Testis (tissue), 3 donors: Measurements from ENCODE around the gene HOXC12. TPM values are rescaled to one million over a fixed set of nuclear protein-coding genes. Genes with fewer than 3 reads are reported as not detected.

Source experiments
- DNase-seq: peaks from one replicate; pipeline ENCODE4 v3.0.0-alpha.2; 2019
- H3K27ac ChIP-seq, 2 donors: fragments of 200-600 bp; sonication (generic); one replicate each; pipeline ENCODE4 v1.5.1; 2019
- H3K27me3 ChIP-seq: fragments of 200-600 bp; sonication (generic); one replicate; pipeline ENCODE4 v1.5.1; 2019
- H3K36me3 ChIP-seq: fragments of 200-600 bp; sonication (generic); one replicate; pipeline ENCODE4 v1.5.1; 2017; ENCODE audit warnings: low read depth; ENCODE audit errors: missing control alignments
- H3K4me1 ChIP-seq: fragments of 200-600 bp; sonication (generic); one replicate; pipeline ENCODE4 v1.5.1; 2019
- H3K4me3 ChIP-seq, 2 donors: fragments of 200-600 bp; sonication (generic); one replicate each; pipeline ENCODE4 v1.5.1; 2017 to 2019
- H3K9me3 ChIP-seq: fragments of 200-600 bp; sonication (generic); one replicate; pipeline ENCODE4 v1.5.1; 2017
- POLR2A ChIP-seq: fragments of 450-650 bp; IDR thresholded peaks from one replicate; pipeline ENCODE4 v1.6.1; 2017; ENCODE audit warnings: antibody characterized with exemption, mild to moderate bottlenecking, moderate library complexity
- whole genome bisulfite sequencing, 2 donors: methylation state at CpG; one replicate each; pipeline ENCODE4 v1.1.5; 2018; 5-methylcytosine and 5-hydroxymethylcytosine counted together
- intact Hi-C: fragments of 100-400 bp; cut with DNase I; formaldehyde crosslinking; loops from one replicate; pipeline ENCODE4 v1.15.1; 2023; ENCODE audit warnings: low total_unique reads
- polyA plus RNA-seq: library from polyadenylated mRNA; stranded (reverse); fragments of 350-450 nt; fragmentation: Illumina TruSeq; extraction: RNeasy Lipid Tissue Mini Kit (QIAGEN cat#74804); gene quantifications from one replicate; pipeline ENCODE4 v1.2.3, GENCODE V29; 2014; ENCODE audit warnings: low read depth, low replicate concordance; ENCODE audit not compliant: insufficient read depth
- total RNA-seq, 2 donors: library from RNA; depleted of rRNA; stranded (reverse); fragments of >200 nt; gene quantifications; one replicate each; pipeline ENCODE4 v1.2.3, GENCODE V29; 2016
- TF ChIP-seq, protein P1 (sequence below), 3 experiments: fragments of 450-650 bp in 2 of 3; fragments of 200-600 bp in 1 of 3; sonication (generic) in 1 of 3; IDR thresholded peaks; one replicate each; pipeline ENCODE4 v1.5.1; 2016 to 2019; ENCODE audit warnings: antibody characterized with exemption in 3 of 3, mild to moderate bottlenecking in 2 of 3, moderate library complexity in 1 of 3

The HOXC12 gene
- total and polyA plus RNA-seq, 3 donors from 2014 or later, result 0.06 TPM; not detected in 2

- Histone ChIP-seq H3K4me1 (peaks cover 9% of the 10 kb centered on the region), H3K27ac (no peak overlapping the region), H3K27me3 (peaks cover 4% of the 10 kb centered on the region), H3K4me3 (no peak overlapping the region), H3K36me3 (no peaks in the 10 kb centered on the region), H3K9me3 (no peaks in the 10 kb centered on the region)
- TF ChIP-seq, protein P1, sequence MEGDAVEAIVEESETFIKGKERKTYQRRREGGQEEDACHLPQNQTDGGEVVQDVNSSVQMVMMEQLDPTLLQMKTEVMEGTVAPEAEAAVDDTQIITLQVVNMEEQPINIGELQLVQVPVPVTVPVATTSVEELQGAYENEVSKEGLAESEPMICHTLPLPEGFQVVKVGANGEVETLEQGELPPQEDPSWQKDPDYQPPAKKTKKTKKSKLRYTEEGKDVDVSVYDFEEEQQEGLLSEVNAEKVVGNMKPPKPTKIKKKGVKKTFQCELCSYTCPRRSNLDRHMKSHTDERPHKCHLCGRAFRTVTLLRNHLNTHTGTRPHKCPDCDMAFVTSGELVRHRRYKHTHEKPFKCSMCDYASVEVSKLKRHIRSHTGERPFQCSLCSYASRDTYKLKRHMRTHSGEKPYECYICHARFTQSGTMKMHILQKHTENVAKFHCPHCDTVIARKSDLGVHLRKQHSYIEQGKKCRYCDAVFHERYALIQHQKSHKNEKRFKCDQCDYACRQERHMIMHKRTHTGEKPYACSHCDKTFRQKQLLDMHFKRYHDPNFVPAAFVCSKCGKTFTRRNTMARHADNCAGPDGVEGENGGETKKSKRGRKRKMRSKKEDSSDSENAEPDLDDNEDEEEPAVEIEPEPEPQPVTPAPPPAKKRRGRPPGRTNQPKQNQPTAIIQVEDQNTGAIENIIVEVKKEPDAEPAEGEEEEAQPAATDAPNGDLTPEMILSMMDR (IDR thresholded peaks at IDR 0.05), result no peak
- TF ChIP-seq POLR2A, result no peak
- no peak for DNase-seq
- WGBS, 2 donors, result 68 to 74% methylated on average over 6 to 7 of the region's 7 CpGs
- intact Hi-C loops, result loop anchor here (10.0 kb wide), 1 partner anchor 205 kb away; no protein-coding TSS in a partner anchor
Measured at GRCh38 chr12:53980104-53980801, 25.6 kb downstream of the HOXC12 start.

- intact Hi-C loops, result loop anchor here (10.0 kb wide), 1 partner anchor 206 kb away; no protein-coding TSS in a partner anchor
- H3K36me3 ChIP-seq, result no peaks in the 10 kb centered on the region
- peaks cover 14% of the 10 kb centered on the region for H3K4me1 ChIP-seq
- peaks cover 4% of the 10 kb centered on the region for H3K27me3 ChIP-seq
- WGBS, 2 donors, result 73 to 78% methylated on average over 15 of the region's 15 CpGs
- H3K4me3 ChIP-seq, result no peak overlapping the region
- H3K9me3 ChIP-seq, result no peaks in the 10 kb centered on the region
- no peak overlapping the region for H3K27ac ChIP-seq
- no peak for TF ChIP-seq POLR2A
- TF ChIP-seq, protein P1 (IDR thresholded peaks at IDR 0.05), result no peak
- no peak for DNase-seq
Measured at GRCh38 chr12:53980802-53981496, 26.2 kb downstream of the HOXC12 start.

DNA sequence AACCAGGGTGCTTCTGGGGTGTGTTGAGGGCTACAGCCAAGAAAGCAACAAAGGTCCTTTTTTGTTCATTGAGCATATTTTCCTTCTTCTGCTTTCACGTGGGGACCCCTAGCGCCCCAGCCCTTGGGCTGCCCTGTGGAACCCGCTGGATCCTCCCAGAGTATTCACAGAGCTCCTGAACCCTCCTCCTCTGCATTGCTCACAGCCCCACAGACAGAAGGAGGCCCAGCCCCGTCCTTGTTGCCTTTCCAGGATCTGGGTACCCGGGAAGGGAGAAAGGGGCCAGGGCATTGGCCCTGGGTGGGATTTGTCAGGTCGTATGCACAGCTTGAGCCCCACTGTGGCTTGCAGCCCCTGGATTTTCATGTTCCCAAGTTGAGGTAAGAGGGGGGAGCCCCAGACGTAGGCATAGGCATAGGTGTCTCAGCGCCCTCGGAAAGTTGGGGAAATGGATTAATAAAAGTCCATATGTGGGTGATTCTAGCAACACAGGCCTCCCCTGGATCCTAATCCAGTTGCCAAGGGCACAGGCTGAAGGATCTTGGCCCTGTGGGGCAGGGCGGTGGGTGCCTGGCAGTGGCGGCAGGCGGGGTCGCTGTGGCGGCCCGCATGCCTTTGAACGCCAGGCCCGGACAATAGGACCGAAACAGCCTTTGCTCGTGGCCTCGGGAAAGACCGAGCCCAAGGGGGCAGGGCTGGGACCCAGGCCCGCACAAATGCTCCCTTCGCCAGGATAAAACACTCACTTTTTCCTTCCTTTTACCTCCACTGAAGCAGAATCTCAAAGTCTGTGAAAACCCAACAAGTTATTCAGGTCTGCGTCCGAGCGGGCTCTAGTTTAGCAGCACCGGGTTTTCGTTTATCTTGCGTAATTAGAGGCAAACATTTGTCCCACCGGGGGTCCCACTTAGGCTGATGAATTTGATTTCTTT is 27.2 kb downstream of the HOXC12 start:
- Histone ChIP-seq H3K4me1 (peaks cover 19% of the 10 kb centered on the region), H3K36me3 (no peaks in the 10 kb centered on the region), H3K27me3 (no peaks in the 10 kb centered on the region), H3K27ac (no peak overlapping the region), H3K4me3 (no peak overlapping the region), H3K9me3 (no peaks in the 10 kb centered on the region)
- no peak for DNase-seq
- intact Hi-C loops, result loop anchor here (10.0 kb wide), 1 partner anchor 207 kb away; no protein-coding TSS in a partner anchor
- WGBS, 2 donors, result 36 to 45% methylated on average over 30 of the region's 30 CpGs
- TF ChIP-seq, protein P1 (IDR thresholded peaks at IDR 0.05), result no peak
- no peak for TF ChIP-seq POLR2A

DNA sequence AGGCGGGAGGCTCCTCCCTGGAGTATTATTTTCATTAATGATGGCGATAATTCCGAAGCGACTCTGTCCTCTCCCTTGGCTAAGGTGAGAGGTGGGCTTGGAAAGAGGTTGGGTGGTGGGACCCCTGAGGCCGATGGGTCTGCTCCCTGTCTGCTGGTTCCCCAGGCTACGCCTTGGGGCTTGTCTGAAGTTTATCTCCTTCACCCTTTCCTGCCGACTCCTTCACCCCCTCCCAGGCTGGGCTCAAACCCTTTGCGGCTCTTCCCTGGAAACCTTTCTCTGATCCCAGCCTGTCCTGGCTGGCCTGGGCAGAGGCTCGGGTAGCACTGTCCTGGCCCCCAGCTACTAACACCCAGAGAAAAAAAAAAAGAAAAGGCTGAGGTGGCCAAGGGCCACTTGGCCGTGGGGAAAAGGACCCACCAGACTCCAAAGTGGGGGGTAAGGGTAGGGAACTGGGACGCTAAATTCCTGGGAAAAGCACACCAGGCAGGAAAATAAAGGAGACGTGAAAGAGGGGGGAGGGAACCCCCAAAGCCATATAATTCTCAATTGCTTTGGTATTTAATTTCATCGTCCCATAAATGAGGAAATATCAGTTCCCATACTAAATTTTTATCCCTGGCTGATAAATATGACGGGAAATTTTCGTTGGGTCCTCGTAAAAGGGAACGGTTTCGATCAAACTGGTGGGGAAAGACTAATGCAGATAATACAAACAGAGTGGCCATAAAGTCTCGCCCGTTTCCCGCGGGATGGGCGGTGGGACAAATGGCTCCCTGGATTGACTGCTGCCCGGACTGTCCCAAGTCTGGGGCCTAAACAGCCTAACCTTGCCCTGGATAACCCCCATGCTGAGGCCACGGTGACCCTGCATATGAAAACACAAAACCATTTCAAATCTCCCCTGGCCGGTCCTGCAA is 28.2 kb downstream of the HOXC12 start:
- Histone ChIP-seq H3K27me3 (no peaks in the 10 kb centered on the region), H3K27ac (no peak overlapping the region), H3K9me3 (no peaks in the 10 kb centered on the region), H3K4me3 (no peak overlapping the region), H3K36me3 (no peaks in the 10 kb centered on the region), H3K4me1 (peaks cover 19% of the 10 kb centered on the region)
- TF ChIP-seq, protein P1 (IDR thresholded peaks at IDR 0.05), result no peak
- TF ChIP-seq POLR2A, result no peak
- 24 to 36% methylated on average over 26 of the region's 26 CpGs for WGBS, 2 donors
- DNase-seq, result no peak
- intact Hi-C loops, result loop anchor here (10.0 kb wide), 1 partner anchor 208 kb away; no protein-coding TSS in a partner anchor
